CD14-positive monocyte (primary cell): ENCODE measurements around the gene NUP155. TPM values are rescaled to one million over a fixed set of nuclear protein-coding genes. Genes with fewer than 3 reads are reported as not detected.
A peak's percentile ranks its signal among the peaks of the same experiment; 100 is the strongest.

Source experiments
- DNase-seq, 3 donors: peaks; one replicate each; pipeline ENCODE4 v3.0.0-alpha.2; 2011 to 2022
- H2AFZ ChIP-seq: 2 replicates; pipeline ENCODE4 v1.6.0; 2012; ENCODE audit warnings: mild to moderate bottlenecking, low read depth, low read length, inconsistent platforms; ENCODE audit not compliant: insufficient read depth, poor library complexity, severe bottlenecking
- H3K27ac ChIP-seq, 2 donors: 1 replicate in 1 of 2; 2 replicates in 1 of 2; pipeline ENCODE4 v1.5.1; 2012 to 2013; ENCODE audit warnings: low read length in 2 of 2, control low read depth in 1 of 2, inconsistent platforms in 1 of 2, low read depth in 1 of 2, mild to moderate bottlenecking in 1 of 2
- H3K27me3 ChIP-seq, 2 donors: one replicate each; pipeline versions ENCODE4 v1.6.0 to v1.6.1; 2011 to 2013; ENCODE audit warnings: low read length in 2 of 2; ENCODE audit not compliant: control insufficient read depth in 2 of 2, insufficient read depth in 2 of 2
- H3K36me3 ChIP-seq, 2 donors: replicated peaks in 1 of 2; 1 replicate in 1 of 2; 2 replicates in 1 of 2; pipeline versions ENCODE4 v1.5.1 to v1.6.1; 2012 to 2013; ENCODE audit warnings: low read length in 2 of 2, control low read depth in 1 of 2, inconsistent platforms in 1 of 2, mild to moderate bottlenecking in 1 of 2; ENCODE audit not compliant: insufficient read depth in 2 of 2, control insufficient read depth in 1 of 2
- H3K4me1 ChIP-seq, 2 donors: 1 replicate in 1 of 2; 2 replicates in 1 of 2; pipeline versions ENCODE4 v1.5.1 to v1.6.1; 2012 to 2013; ENCODE audit warnings: low read length in 2 of 2, control low read depth in 1 of 2, inconsistent platforms in 1 of 2, mild to moderate bottlenecking in 1 of 2, moderate library complexity in 1 of 2; ENCODE audit not compliant: insufficient read depth in 2 of 2, control insufficient read depth in 1 of 2
- H3K4me2 ChIP-seq: replicated peaks from 2 replicates; pipeline ENCODE3; 2012; ENCODE audit warnings: low read length, moderate library complexity, mild to moderate bottlenecking; ENCODE audit not compliant: poor library complexity, severe bottlenecking; ENCODE audit errors: extremely low read depth
- H3K4me3 ChIP-seq, 3 experiments: fragments of 200-600 bp in 1 of 3; sonication (generic) in 1 of 3; replicated peaks in 1 of 3; 1 replicate in 2 of 3; 2 replicates in 1 of 3; pipeline ENCODE4 v1.5.1; 2011 to 2013; ENCODE audit warnings: low read length in 3 of 3, mild to moderate bottlenecking in 3 of 3, control low read depth in 2 of 3, low read depth in 2 of 3, inconsistent platforms in 1 of 3, moderate library complexity in 1 of 3
- H3K79me2 ChIP-seq: 2 replicates; pipeline ENCODE4 v1.6.0; 2012; ENCODE audit warnings: mild to moderate bottlenecking, control low read depth, inconsistent platforms, low read length, moderate library complexity; ENCODE audit not compliant: insufficient read depth
- H3K9ac ChIP-seq: 2 replicates; pipeline ENCODE4 v1.6.0; 2017; ENCODE audit warnings: low read length, mild to moderate bottlenecking; ENCODE audit not compliant: insufficient read depth, poor library complexity, severe bottlenecking
- H3K9me3 ChIP-seq, 2 donors: replicated peaks in 1 of 2; 1 replicate in 1 of 2; 2 replicates in 1 of 2; pipeline versions ENCODE4 v1.5.1 to v1.6.1; 2012 to 2013; ENCODE audit warnings: low read length in 2 of 2, control low read depth in 1 of 2; ENCODE audit not compliant: control insufficient read depth in 1 of 2, insufficient read depth in 1 of 2
- H4K20me1 ChIP-seq: 2 replicates; pipeline ENCODE4 v1.6.0; 2012; ENCODE audit warnings: mild to moderate bottlenecking, low read length, control low read depth, moderate library complexity; ENCODE audit not compliant: insufficient read depth
- H3K27ac Mint-ChIP-seq, 7 donors: one replicate each; pipeline ENCODE4 v1.8.0; 2020; ENCODE audit warnings: mild to moderate bottlenecking in 7 of 7, mixed read lengths in 7 of 7, moderate library complexity in 6 of 7, inconsistent platforms in 2 of 7
- H3K27me3 Mint-ChIP-seq, 3 donors: one replicate each; pipeline ENCODE4 v1.8.0; 2021 to 2022; ENCODE audit warnings: low read depth in 3 of 3, mild to moderate bottlenecking in 3 of 3, mixed read lengths in 3 of 3, moderate library complexity in 3 of 3, inconsistent platforms in 1 of 3
- H3K36me3 Mint-ChIP-seq, 2 donors: one replicate each; pipeline ENCODE4 v1.8.0; 2020; ENCODE audit warnings: mixed read lengths in 2 of 2, inconsistent platforms in 1 of 2, mild to moderate bottlenecking in 1 of 2
- H3K4me1 Mint-ChIP-seq: one replicate; pipeline ENCODE4 v1.8.0; 2020; ENCODE audit warnings: mild to moderate bottlenecking, mixed read lengths
- H3K4me3 Mint-ChIP-seq, 2 donors: one replicate each; pipeline ENCODE4 v1.8.0; 2020; ENCODE audit warnings: mild to moderate bottlenecking in 2 of 2, mixed read lengths in 2 of 2, moderate library complexity in 1 of 2
- H3K9me3 Mint-ChIP-seq, 7 donors: one replicate each; pipeline ENCODE4 v1.8.0; 2020 to 2022; ENCODE audit warnings: mixed read lengths in 7 of 7, mild to moderate bottlenecking in 6 of 7, moderate library complexity in 6 of 7, inconsistent platforms in 2 of 7
- CTCF ChIP-seq: fragments of 200-600 bp; IDR thresholded peaks from one replicate; pipeline ENCODE4 v1.8.0; 2022; ENCODE audit warnings: antibody characterized with exemption, mild to moderate bottlenecking
- WGBS: methylation state at CpG from one replicate; pipeline ENCODE4 v1.1.5; 2013; ENCODE audit warnings: missing lambda C conversion rate; ENCODE audit not compliant: insufficient coverage; 5-methylcytosine and 5-hydroxymethylcytosine counted together
- intact Hi-C, 2 donors: fragments of 100-400 bp; cut with micrococcal nuclease; formaldehyde crosslinking; loops; one replicate each; pipeline versions ENCODE4 v1.15.0 to v1.15.1; 2023
- polyA plus RNA-seq, 3 donors: library from polyadenylated mRNA; depleted of rRNA in 1 of 3; unstranded in 2 of 3; stranded (reverse) in 1 of 3; fragments of 300-500 nt in 2 of 3; fragments of >200 nt in 1 of 3; fragmentation: Illumina TruSeq in 2 of 3; gene quantifications; 1 replicate in 2 of 3; 2 replicates in 1 of 3; pipeline ENCODE4 v1.2.3, GENCODE V29; 2012 to 2021

Gene NUP155
- polyA plus RNA-seq, 3 donors = 5.0 to 8.5 (median 5.8) TPM

GRCh38 chr5:37375091-37375490 is 4.2 kb upstream of the NUP155 start:
- no peak overlapping the region for H3K4me2 ChIP-seq
- no peaks in the 10 kb centered on the region for H3K36me3 ChIP-seq
- H4K20me1 ChIP-seq = no peaks in the 10 kb centered on the region
- Mint-ChIP-seq H3K27ac (no peak overlapping the region), H3K36me3 (no peaks in the 10 kb centered on the region), H3K9me3 (no peaks in the 10 kb centered on the region), H3K4me1 (peaks cover 15% of the 10 kb centered on the region), H3K27me3 (peaks cover 0 to 8% (median 7%) of the 10 kb centered on the region in 3 donors), H3K4me3 (no peak overlapping the region)
- no peaks in the 10 kb centered on the region for H3K9me3 ChIP-seq
- DNase-seq = no peak
- intact Hi-C loops = no loop called here
- WGBS = 100% methylated on average over 2 of the region's 3 CpGs
- peaks cover 9 to 10% of the 10 kb centered on the region in 2 donors for H3K4me1 ChIP-seq
- peaks cover 16% of the 10 kb centered on the region for H3K79me2 ChIP-seq
- H3K27me3 ChIP-seq = no peaks in the 10 kb centered on the region
- no peak overlapping the region for H2AFZ ChIP-seq
- no peak for TF ChIP-seq CTCF
- no peak overlapping the region for H3K27ac ChIP-seq
- no peak overlapping the region for H3K9ac ChIP-seq
- H3K4me3 ChIP-seq = no peak overlapping the region

- Histone ChIP-seq H3K36me3 (no peaks in the 10 kb centered on the region), H3K4me1 (peaks cover 15 to 27% of the 10 kb centered on the region in 2 donors), H2AFZ (peak overlapping the region; percentile 96), H3K79me2 (peaks cover 52% of the 10 kb centered on the region), H3K4me3 (peak overlapping the region; percentile 85 to 94 (median 86)), H3K4me2 (peak overlapping the region; percentile 75), H3K9ac (peak overlapping the region; percentile 68), H3K9me3 (no peaks in the 10 kb centered on the region), H4K20me1 (no peaks in the 10 kb centered on the region), H3K27me3 (no peaks in the 10 kb centered on the region), H3K27ac (peak overlapping the region; percentile 76 to 86)
- WGBS = 2% methylated on average over 6 of the region's 7 CpGs
- H3K4me3 Mint-ChIP-seq = peak overlapping the region; percentile 99 to 100
- TF ChIP-seq CTCF = no peak
- H3K36me3 Mint-ChIP-seq = peaks cover 0 to 10% of the 10 kb centered on the region in 2 donors
- no peaks in the 10 kb centered on the region for H3K9me3 Mint-ChIP-seq
- peaks cover 27% of the 10 kb centered on the region for H3K4me1 Mint-ChIP-seq
- DNase-seq = no peak
- H3K27ac Mint-ChIP-seq = peak overlapping the region; percentile 91 to 98 (median 94)
- intact Hi-C loops = no loop called here
- peaks cover 0 to 7% (median 5%) of the 10 kb centered on the region in 3 donors for H3K27me3 Mint-ChIP-seq
Observed at GRCh38 chr5:37370550-37370863, 399 bp downstream of the NUP155 start.
